HepG2 (cell line): Measurements from ENCODE around the gene SMIM1. TPM values are rescaled to one million over a fixed set of nuclear protein-coding genes. Genes with fewer than 3 reads are reported as not detected.

Experiments
- ATAD3A ChIP-seq: sonication (generic); formaldehyde crosslinking; IDR thresholded peaks from 2 replicates; pipeline ENCODE4 v1.4.0; 2020; ENCODE audit warnings: missing genetic modification reagents
- ATRX ChIP-seq: sonication (generic); formaldehyde crosslinking; IDR thresholded peaks from 2 replicates; pipeline ENCODE4 v1.4.0; 2020; ENCODE audit warnings: missing genetic modification reagents, borderline replicate concordance
- BCL6 ChIP-seq: IDR thresholded peaks from 2 replicates; pipeline ENCODE4 v1.6.1; 2016; ENCODE audit warnings: missing genetic modification reagents, missing compliant biosample characterization
- BORCS8-MEF2B ChIP-seq: sonication (generic); formaldehyde crosslinking; IDR thresholded peaks from 2 replicates; pipeline ENCODE4 v1.8.0; 2022; ENCODE audit warnings: mild to moderate bottlenecking, missing genetic modification reagents
- DR1 ChIP-seq: sonication (generic); formaldehyde crosslinking; IDR thresholded peaks from 2 replicates; pipeline ENCODE4 v1.8.0; 2021; ENCODE audit warnings: mild to moderate bottlenecking, missing genetic modification reagents, inconsistent platforms
- MATR3 ChIP-seq: sonication (generic); formaldehyde crosslinking; IDR thresholded peaks from 2 replicates; pipeline ENCODE4 v1.4.0; 2020; ENCODE audit warnings: missing genetic modification reagents
- NCOA5 ChIP-seq: sonication (generic); formaldehyde crosslinking; IDR thresholded peaks from 2 replicates; pipeline ENCODE4 v1.4.0; 2020; ENCODE audit warnings: missing genetic modification reagents
- NFKBIZ ChIP-seq: IDR thresholded peaks from 2 replicates; pipeline ENCODE4 v1.6.1; 2018; ENCODE audit warnings: missing genetic modification reagents, missing compliant biosample characterization
- NFRKB ChIP-seq: fragments of 450-650 bp; IDR thresholded peaks from 2 replicates; pipeline ENCODE4 v1.6.1; 2017
- TARDBP ChIP-seq: sonication (generic); formaldehyde crosslinking; IDR thresholded peaks from 2 replicates; pipeline ENCODE4 v1.8.0; 2022; ENCODE audit warnings: mild to moderate bottlenecking, missing genetic modification reagents
- ZBTB8A ChIP-seq: sonication (generic); formaldehyde crosslinking; IDR thresholded peaks from 2 replicates; pipeline ENCODE4 v1.4.0; 2020; ENCODE audit warnings: mild to moderate bottlenecking, low read depth, missing genetic modification reagents, borderline replicate concordance
- ZFP82 ChIP-seq: sonication (generic); formaldehyde crosslinking; IDR thresholded peaks from 2 replicates; pipeline ENCODE4 v1.5.1; 2020; ENCODE audit warnings: mild to moderate bottlenecking, missing genetic modification reagents, borderline replicate concordance
- ZNF343 ChIP-seq: sonication (generic); formaldehyde crosslinking; IDR thresholded peaks from 2 replicates; pipeline ENCODE4 v1.4.0; 2020; ENCODE audit warnings: mild to moderate bottlenecking, missing genetic modification reagents
- ZNF556 ChIP-seq: sonication (generic); formaldehyde crosslinking; IDR thresholded peaks from 2 replicates; pipeline ENCODE4 v1.4.0; 2020; ENCODE audit warnings: mild to moderate bottlenecking, missing genetic modification reagents, borderline replicate concordance
- polyA plus RNA-seq, 8 experiments: library from polyadenylated mRNA; depleted of rRNA in 3 of 8; stranded (reverse) in 7 of 8; unstranded in 1 of 8; fragments of >200 nt; fragmentation: Illumina TruSeq in 4 of 8; extraction: Trizol in 4 of 8; gene quantifications; 2 replicates each; pipeline versions ENCODE4 v1.2.1 to v1.2.3, GENCODE V29; 2011 to 2016; ENCODE audit warnings: low read depth in 4 of 8, missing spikeins in 1 of 8, mixed read lengths in 1 of 8; ENCODE audit not compliant: insufficient read depth in 1 of 8
- total RNA-seq, 5 experiments: library from RNA; depleted of rRNA; stranded (reverse); fragments of >200 nt; fragmentation: Illumina TruSeq; extraction: Trizol; gene quantifications; 2 replicates each; pipeline ENCODE4 v1.2.3, GENCODE V29; 2016; ENCODE audit warnings: low read depth in 1 of 5
- TF ChIP-seq, protein P1 (sequence below): IDR thresholded peaks from 2 replicates; pipeline ENCODE4 v1.6.1; 2018; ENCODE audit warnings: missing genetic modification reagents, mild to moderate bottlenecking, missing compliant biosample characterization
- TF ChIP-seq, protein P2 (sequence below): sonication (generic); formaldehyde crosslinking; IDR thresholded peaks from 2 replicates; pipeline ENCODE4 v1.5.0; 2020; ENCODE audit warnings: missing genetic modification reagents
- TF ChIP-seq, protein P3 (sequence below): sonication (generic); formaldehyde crosslinking; IDR thresholded peaks from 2 replicates; pipeline ENCODE4 v1.5.0; 2020; ENCODE audit warnings: mild to moderate bottlenecking, missing genetic modification reagents, moderate library complexity
- TF ChIP-seq, protein P4 (sequence below): sonication (generic); formaldehyde crosslinking; IDR thresholded peaks from 2 replicates; pipeline ENCODE4 v1.5.1; 2020; ENCODE audit warnings: mild to moderate bottlenecking, missing genetic modification reagents, moderate library complexity
- TF ChIP-seq, protein P5 (sequence below): sonication (generic); formaldehyde crosslinking; IDR thresholded peaks from 2 replicates; pipeline ENCODE4 v1.4.0; 2020; ENCODE audit warnings: mild to moderate bottlenecking, missing genetic modification reagents
- TF ChIP-seq, protein P6 (sequence below): sonication (generic); formaldehyde crosslinking; IDR thresholded peaks from 2 replicates; pipeline ENCODE4 v1.4.0; 2020; ENCODE audit warnings: missing genetic modification reagents

The SMIM1 gene
- total and polyA plus RNA-seq, 2 of the 13 experiments (the other 11 are each of a cell fraction or from before 2014, with no cell fraction given): 12.4 to 56.3 TPM

DNA sequence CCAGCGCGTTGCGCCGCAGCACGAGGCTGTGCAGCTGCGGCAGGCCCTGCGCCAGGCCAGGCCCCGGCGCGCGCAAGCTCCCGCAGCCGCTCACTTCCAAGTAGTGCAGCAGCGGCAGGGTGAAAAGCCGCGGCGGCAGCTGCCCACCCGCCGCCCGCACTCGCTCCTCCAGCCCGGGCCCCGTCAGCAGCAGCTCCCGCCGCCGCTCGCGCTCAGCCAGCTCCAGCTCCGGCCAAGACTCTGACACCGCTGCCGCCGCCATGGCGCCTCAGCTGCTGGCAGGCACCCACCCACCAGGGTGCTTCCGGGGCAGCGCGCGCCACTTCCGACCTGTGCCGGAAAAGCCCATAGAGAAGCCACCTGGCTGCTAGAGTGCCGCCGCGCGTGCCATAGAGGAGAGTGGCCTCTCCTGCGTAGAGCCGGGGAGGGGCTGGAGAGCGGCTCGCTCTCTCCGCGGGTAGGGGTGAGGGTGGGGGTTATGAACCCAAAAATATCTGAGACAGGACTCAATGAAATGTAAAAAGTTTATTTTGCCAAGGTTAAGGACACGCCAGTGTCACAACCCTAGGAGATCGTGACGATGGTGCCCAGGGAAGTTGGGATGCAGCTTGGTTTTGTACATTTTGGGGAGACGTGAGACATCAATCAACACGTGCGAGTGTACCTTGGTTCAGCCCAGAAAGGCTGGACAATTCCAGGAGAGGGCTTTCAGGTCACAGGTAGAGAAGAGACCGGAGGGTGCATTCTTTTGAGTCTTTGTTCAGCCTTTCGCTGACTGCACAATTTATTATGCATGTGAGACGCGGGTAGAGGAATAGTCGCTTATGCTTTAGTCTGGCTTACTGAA is 23.9 kb downstream of the SMIM1 start, which contains the start of gene LRRC47 (continued):
- TF ChIP-seq, protein P1, sequence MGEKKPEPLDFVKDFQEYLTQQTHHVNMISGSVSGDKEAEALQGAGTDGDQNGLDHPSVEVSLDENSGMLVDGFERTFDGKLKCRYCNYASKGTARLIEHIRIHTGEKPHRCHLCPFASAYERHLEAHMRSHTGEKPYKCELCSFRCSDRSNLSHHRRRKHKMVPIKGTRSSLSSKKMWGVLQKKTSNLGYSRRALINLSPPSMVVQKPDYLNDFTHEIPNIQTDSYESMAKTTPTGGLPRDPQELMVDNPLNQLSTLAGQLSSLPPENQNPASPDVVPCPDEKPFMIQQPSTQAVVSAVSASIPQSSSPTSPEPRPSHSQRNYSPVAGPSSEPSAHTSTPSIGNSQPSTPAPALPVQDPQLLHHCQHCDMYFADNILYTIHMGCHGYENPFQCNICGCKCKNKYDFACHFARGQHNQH: peak; percentile 91; the same call in 1 of the 2 replicates
- peak; percentile 39; the same call in 1 of the 2 replicates for TF ChIP-seq BORCS8-MEF2B (CRISPR knock-in tag)
- no peak for TF ChIP-seq ZBTB8A (CRISPR knock-in tag)
- TF ChIP-seq, protein P2, sequence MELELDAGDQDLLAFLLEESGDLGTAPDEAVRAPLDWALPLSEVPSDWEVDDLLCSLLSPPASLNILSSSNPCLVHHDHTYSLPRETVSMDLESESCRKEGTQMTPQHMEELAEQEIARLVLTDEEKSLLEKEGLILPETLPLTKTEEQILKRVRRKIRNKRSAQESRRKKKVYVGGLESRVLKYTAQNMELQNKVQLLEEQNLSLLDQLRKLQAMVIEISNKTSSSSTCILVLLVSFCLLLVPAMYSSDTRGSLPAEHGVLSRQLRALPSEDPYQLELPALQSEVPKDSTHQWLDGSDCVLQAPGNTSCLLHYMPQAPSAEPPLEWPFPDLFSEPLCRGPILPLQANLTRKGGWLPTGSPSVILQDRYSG (CRISPR knock-in tag): no peak
- peak; percentile 66; the same call in 1 of the 2 replicates for TF ChIP-seq ZNF343
- TF ChIP-seq DR1 (CRISPR knock-in tag): no peak; the same call in 1 of the 2 replicates
- TF ChIP-seq, protein P3, sequence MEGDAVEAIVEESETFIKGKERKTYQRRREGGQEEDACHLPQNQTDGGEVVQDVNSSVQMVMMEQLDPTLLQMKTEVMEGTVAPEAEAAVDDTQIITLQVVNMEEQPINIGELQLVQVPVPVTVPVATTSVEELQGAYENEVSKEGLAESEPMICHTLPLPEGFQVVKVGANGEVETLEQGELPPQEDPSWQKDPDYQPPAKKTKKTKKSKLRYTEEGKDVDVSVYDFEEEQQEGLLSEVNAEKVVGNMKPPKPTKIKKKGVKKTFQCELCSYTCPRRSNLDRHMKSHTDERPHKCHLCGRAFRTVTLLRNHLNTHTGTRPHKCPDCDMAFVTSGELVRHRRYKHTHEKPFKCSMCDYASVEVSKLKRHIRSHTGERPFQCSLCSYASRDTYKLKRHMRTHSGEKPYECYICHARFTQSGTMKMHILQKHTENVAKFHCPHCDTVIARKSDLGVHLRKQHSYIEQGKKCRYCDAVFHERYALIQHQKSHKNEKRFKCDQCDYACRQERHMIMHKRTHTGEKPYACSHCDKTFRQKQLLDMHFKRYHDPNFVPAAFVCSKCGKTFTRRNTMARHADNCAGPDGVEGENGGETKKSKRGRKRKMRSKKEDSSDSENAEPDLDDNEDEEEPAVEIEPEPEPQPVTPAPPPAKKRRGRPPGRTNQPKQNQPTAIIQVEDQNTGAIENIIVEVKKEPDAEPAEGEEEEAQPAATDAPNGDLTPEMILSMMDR (CRISPR knock-in tag): 0 out of 2 replicates have a peak, but pooled peaks have one; percentile 14
- no peak for TF ChIP-seq ATRX (CRISPR knock-in tag)
- no peak for TF ChIP-seq NCOA5 (CRISPR knock-in tag)
- TF ChIP-seq, protein P4, sequence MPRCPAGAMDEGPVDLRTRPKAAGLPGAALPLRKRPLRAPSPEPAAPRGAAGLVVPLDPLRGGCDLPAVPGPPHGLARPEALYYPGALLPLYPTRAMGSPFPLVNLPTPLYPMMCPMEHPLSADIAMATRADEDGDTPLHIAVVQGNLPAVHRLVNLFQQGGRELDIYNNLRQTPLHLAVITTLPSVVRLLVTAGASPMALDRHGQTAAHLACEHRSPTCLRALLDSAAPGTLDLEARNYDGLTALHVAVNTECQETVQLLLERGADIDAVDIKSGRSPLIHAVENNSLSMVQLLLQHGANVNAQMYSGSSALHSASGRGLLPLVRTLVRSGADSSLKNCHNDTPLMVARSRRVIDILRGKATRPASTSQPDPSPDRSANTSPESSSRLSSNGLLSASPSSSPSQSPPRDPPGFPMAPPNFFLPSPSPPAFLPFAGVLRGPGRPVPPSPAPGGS (CRISPR knock-in tag): no peak; the same call in 1 of the 2 replicates
- TF ChIP-seq NFRKB: no peak
- TF ChIP-seq, protein P5, sequence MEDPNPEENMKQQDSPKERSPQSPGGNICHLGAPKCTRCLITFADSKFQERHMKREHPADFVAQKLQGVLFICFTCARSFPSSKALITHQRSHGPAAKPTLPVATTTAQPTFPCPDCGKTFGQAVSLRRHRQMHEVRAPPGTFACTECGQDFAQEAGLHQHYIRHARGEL (CRISPR knock-in tag): no peak
- peak; percentile 54; the same call in 1 of the 2 replicates for TF ChIP-seq BCL6 (CRISPR knock-in tag)
- TF ChIP-seq ATAD3A (CRISPR knock-in tag): no peak
- 0 out of 2 replicates have a peak, but pooled peaks have one; percentile 34 for TF ChIP-seq ZNF556 (CRISPR knock-in tag)
- 0 out of 2 replicates have a peak, but pooled peaks have one; percentile 59 for TF ChIP-seq NFKBIZ
- TF ChIP-seq ZFP82 (CRISPR knock-in tag): peak; percentile 66; the same call in 1 of the 2 replicates
- TF ChIP-seq TARDBP (CRISPR knock-in tag): peak; percentile 67; the same call in 1 of the 2 replicates
- no peak for TF ChIP-seq MATR3
- TF ChIP-seq, protein P6, sequence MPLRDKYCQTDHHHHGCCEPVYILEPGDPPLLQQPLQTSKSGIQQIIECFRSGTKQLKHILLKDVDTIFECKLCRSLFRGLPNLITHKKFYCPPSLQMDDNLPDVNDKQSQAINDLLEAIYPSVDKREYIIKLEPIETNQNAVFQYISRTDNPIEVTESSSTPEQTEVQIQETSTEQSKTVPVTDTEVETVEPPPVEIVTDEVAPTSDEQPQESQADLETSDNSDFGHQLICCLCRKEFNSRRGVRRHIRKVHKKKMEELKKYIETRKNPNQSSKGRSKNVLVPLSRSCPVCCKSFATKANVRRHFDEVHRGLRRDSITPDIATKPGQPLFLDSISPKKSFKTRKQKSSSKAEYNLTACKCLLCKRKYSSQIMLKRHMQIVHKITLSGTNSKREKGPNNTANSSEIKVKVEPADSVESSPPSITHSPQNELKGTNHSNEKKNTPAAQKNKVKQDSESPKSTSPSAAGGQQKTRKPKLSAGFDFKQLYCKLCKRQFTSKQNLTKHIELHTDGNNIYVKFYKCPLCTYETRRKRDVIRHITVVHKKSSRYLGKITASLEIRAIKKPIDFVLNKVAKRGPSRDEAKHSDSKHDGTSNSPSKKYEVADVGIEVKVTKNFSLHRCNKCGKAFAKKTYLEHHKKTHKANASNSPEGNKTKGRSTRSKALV: 0 out of 2 replicates have a peak, but pooled peaks have one; percentile 30
